ENCODE measurements around the gene VGLL4. TPM values are rescaled to one million over a fixed set of nuclear protein-coding genes. Genes with fewer than 3 reads are reported as not detected.
"Not testable (repeated sequence)": the region's sequence is repeated elsewhere in the genome, so short reads cannot be mapped to it uniquely, and the experiment has no call there.

Gene VGLL4
- total RNA-seq, 1 experiment from 2014 or later = 46.1 TPM

GRCh38 chr3:11576453-11576852 is 67.3 kb downstream of the VGLL4 start:
- Histone ChIP-seq H3K27me3 (replicated peaks; ENCODE audit: control insufficient read depth, insufficient read depth, low read length) (no peaks in the 10 kb centered on the region), H3K4me1 (no peaks in the 10 kb centered on the region), H3K4me3 (ENCODE audit: low read depth, low read length) (no peak overlapping the region), H3K9me3 (no peaks in the 10 kb centered on the region), H3K36me3 (ENCODE audit: control insufficient read depth, insufficient read depth, low read length) (no peaks in the 10 kb centered on the region)
- intact Hi-C loops (cut with micrococcal nuclease; ENCODE audit: unreplicated experiment) = no loop called here
- DNase-seq = no peak
- no peaks in the 10 kb centered on the region for H3K9me3 Mint-ChIP-seq (ENCODE audit: unreplicated experiment)
- H3K4me3 Mint-ChIP-seq (ENCODE audit: unreplicated experiment) = no peak overlapping the region
- peaks cover 36% of the 10 kb centered on the region for H3K36me3 Mint-ChIP-seq (ENCODE audit: insufficient read depth, unreplicated experiment)
- no peaks in the 10 kb centered on the region for H3K4me1 Mint-ChIP-seq (ENCODE audit: low read depth, unreplicated experiment)
- CTCF ChIA-PET = no interaction called here
- BruUV-seq (replicated peaks) = no TSS peak
- no peak overlapping the region for H3K27ac Mint-ChIP-seq (ENCODE audit: unreplicated experiment)
- H3K27me3 Mint-ChIP-seq (ENCODE audit: insufficient read depth, unreplicated experiment) = no peaks in the 10 kb centered on the region
- no peak for TF ChIP-seq CTCF (IDR thresholded peaks at IDR 0.05; ENCODE audit: insufficient read depth in 1 of 2, low read depth in 1 of 2, low read length in 1 of 2, severe bottlenecking in 1 of 2, unreplicated experiment in 1 of 2)
- POLR2A ChIA-PET = no interaction called here

GRCh38 chr3:11575677-11576076 is 68.0 kb downstream of the VGLL4 start:
- Histone ChIP-seq H3K4me1 (no peaks in the 10 kb centered on the region), H3K27me3 (replicated peaks; ENCODE audit: control insufficient read depth, insufficient read depth, low read length) (no peaks in the 10 kb centered on the region), H3K4me3 (ENCODE audit: low read depth, low read length) (no peak overlapping the region), H3K9me3 (no peaks in the 10 kb centered on the region), H3K36me3 (ENCODE audit: control insufficient read depth, insufficient read depth, low read length) (no peaks in the 10 kb centered on the region)
- no peak overlapping the region for H3K4me3 Mint-ChIP-seq (ENCODE audit: unreplicated experiment)
- no TSS peak for BruUV-seq (replicated peaks)
- POLR2A ChIA-PET = no interaction called here
- H3K27ac Mint-ChIP-seq (ENCODE audit: unreplicated experiment) = no peak overlapping the region
- TF ChIP-seq CTCF (IDR thresholded peaks at IDR 0.05; ENCODE audit: insufficient read depth in 1 of 2, low read depth in 1 of 2, low read length in 1 of 2, severe bottlenecking in 1 of 2, unreplicated experiment in 1 of 2) = no peak
- intact Hi-C loops (cut with micrococcal nuclease; ENCODE audit: unreplicated experiment) = no loop called here
- H3K36me3 Mint-ChIP-seq (ENCODE audit: insufficient read depth, unreplicated experiment) = peaks cover 31% of the 10 kb centered on the region
- no peaks in the 10 kb centered on the region for H3K27me3 Mint-ChIP-seq (ENCODE audit: insufficient read depth, unreplicated experiment)
- H3K4me1 Mint-ChIP-seq (ENCODE audit: low read depth, unreplicated experiment) = no peaks in the 10 kb centered on the region
- no peaks in the 10 kb centered on the region for H3K9me3 Mint-ChIP-seq (ENCODE audit: unreplicated experiment)
- CTCF ChIA-PET = no interaction called here
- DNase-seq = no peak

GRCh38 chr3:11574981-11575669 is 68.6 kb downstream of the VGLL4 start:
- no peak for TF ChIP-seq CTCF (IDR thresholded peaks at IDR 0.05; ENCODE audit: insufficient read depth in 1 of 2, low read depth in 1 of 2, low read length in 1 of 2, severe bottlenecking in 1 of 2, unreplicated experiment in 1 of 2)
- BruUV-seq (replicated peaks) = no TSS peak
- CTCF ChIA-PET = interaction anchor here (0.6 kb wide), 1 partner anchor 226 kb away, joined by 3 read pairs; no protein-coding TSS in a partner anchor
- no peak overlapping the region for H3K4me3 Mint-ChIP-seq (ENCODE audit: unreplicated experiment)
- no peaks in the 10 kb centered on the region for H3K27me3 Mint-ChIP-seq (ENCODE audit: insufficient read depth, unreplicated experiment)
- H3K4me1 Mint-ChIP-seq (ENCODE audit: low read depth, unreplicated experiment) = no peaks in the 10 kb centered on the region
- no peaks in the 10 kb centered on the region for H3K27me3 ChIP-seq (replicated peaks; ENCODE audit: control insufficient read depth, insufficient read depth, low read length)
- no peak for DNase-seq
- H3K9me3 Mint-ChIP-seq (ENCODE audit: unreplicated experiment) = no peaks in the 10 kb centered on the region
- intact Hi-C loops (cut with micrococcal nuclease; ENCODE audit: unreplicated experiment) = no loop called here
- no peaks in the 10 kb centered on the region for H3K4me1 ChIP-seq
- H3K9me3 ChIP-seq = no peaks in the 10 kb centered on the region
- H3K27ac Mint-ChIP-seq (ENCODE audit: unreplicated experiment) = no peak overlapping the region
- peaks cover 28% of the 10 kb centered on the region for H3K36me3 Mint-ChIP-seq (ENCODE audit: insufficient read depth, unreplicated experiment)
- H3K4me3 ChIP-seq (ENCODE audit: low read depth, low read length) = no peak overlapping the region
- H3K36me3 ChIP-seq (ENCODE audit: control insufficient read depth, insufficient read depth, low read length) = no peaks in the 10 kb centered on the region
- POLR2A ChIA-PET = no interaction called here

GRCh38 chr3:11572660-11573059 is 71.1 kb downstream of the VGLL4 start:
- CTCF ChIA-PET; H3K27me3 Mint-ChIP-seq (ENCODE audit: insufficient read depth, unreplicated experiment); DNase-seq; POLR2A ChIA-PET; intact Hi-C loops (cut with micrococcal nuclease; ENCODE audit: unreplicated experiment); H3K36me3 ChIP-seq (ENCODE audit: control insufficient read depth, insufficient read depth, low read length); H3K9me3 ChIP-seq; H3K4me1 ChIP-seq; H3K27me3 ChIP-seq (replicated peaks; ENCODE audit: control insufficient read depth, insufficient read depth, low read length); H3K4me3 Mint-ChIP-seq (ENCODE audit: unreplicated experiment); H3K9me3 Mint-ChIP-seq (ENCODE audit: unreplicated experiment); H3K4me1 Mint-ChIP-seq (ENCODE audit: low read depth, unreplicated experiment); BruUV-seq (replicated peaks); H3K4me3 ChIP-seq (ENCODE audit: low read depth, low read length): not testable (repeated sequence)
- H3K36me3 Mint-ChIP-seq (ENCODE audit: insufficient read depth, unreplicated experiment) = peaks cover 28% of the 10 kb centered on the region
- H3K27ac Mint-ChIP-seq (ENCODE audit: unreplicated experiment) = peak overlapping the region; percentile 25

Measured in Caco-2 (cell line).